ENCODE data around the gene ATAD3C.
"Not testable (repeated sequence)": the region's sequence is repeated elsewhere in the genome, so short reads cannot be mapped to it uniquely, and the experiment has no call there.

Gene ATAD3C

DNA sequence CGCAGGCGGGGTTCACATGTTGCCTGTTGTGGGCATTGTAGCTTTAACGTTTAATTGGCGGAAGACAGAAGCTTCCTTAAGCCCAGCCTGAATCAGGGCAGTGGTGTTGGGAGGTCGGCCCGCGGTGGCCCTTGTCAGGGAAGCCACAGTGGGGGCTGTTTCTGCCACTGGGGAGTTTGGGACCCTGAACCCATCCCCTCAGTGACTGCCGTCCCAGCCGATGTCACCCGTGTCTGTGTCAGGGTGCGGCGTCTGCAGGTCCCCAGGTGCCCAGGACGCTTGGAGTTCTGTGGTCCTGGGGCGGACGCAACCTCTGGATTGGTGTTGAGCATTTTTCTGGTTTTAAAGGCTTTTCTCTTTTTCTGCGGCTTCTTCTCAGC lies 31.0 kb downstream of the ATAD3C start:
- not testable (repeated sequence) for DNase-seq

GRCh38 chr1:1481811-1482210 lies 32.3 kb downstream of the ATAD3C start:
- DNase-seq: not testable (repeated sequence)

GRCh38 chr1:1482856-1483255 lies 33.4 kb downstream of the ATAD3C start:
- no peak for DNase-seq

- DNase-seq: no peak
Observed at GRCh38 chr1:1483714-1484113, 34.2 kb downstream of the ATAD3C start.

DNA sequence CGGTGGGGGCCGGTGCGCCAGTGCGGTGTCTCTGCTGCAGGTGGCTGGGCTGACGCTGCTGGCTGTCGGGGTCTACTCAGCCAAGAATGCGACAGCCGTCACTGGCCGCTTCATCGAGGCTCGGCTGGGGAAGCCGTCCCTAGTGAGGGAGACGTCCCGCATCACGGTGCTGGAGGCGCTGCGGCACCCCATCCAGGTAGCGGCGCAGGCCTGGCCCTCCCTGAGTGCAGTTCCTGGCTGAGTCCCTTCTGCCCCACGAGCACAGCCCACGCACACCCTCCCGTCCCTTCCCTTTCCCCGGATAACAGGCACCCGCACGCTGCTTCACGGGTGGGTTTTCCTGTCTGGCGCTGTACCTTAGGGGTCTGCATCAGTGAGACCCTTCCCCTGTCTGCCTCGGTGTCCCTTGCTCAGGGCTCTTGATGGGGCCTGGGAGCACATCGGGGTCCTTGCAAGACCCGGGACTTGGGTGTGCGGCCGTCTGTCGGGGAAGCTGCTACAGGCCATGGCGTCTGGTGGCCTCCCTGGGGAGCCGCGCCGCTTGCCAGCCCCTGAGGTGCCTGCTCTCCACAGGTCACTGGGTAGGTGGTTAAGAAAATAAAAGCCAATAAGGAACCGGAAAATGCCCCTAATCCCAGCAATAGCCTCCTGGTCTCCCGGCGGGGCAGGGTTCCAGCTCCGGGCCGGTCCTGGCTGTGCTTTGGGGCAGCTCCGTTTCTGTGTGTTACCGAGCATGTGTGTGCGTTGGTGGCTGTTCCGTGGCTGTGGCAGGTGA lies 35.7 kb downstream of the ATAD3C start:
- not testable (repeated sequence) for DNase-seq

DNA sequence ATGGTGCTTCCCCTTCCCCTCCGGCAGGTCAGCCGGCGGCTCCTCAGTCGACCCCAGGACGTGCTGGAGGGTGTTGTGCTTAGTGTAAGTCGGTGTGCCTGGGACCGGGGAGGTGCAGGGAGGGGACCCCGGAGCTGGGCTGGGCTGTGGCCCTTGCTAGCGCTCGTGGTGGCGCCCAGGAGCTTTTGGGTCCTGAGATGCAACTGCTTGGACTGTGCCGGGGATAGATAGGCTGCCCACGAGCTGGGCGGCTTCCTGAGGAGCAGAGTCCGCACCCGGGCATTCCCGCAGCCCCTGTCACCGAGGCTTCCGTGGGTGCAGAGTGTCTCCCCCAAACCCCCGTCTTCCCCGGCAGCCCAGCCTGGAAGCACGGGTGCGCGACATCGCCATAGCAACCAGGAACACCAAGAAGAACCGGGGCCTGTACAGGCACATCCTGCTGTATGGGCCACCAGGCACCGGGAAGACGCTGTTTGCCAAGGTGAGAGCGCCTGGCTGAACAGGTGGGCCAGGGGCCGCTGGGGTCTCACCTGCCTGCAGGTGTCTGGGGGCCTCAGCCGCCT lies 36.3 kb downstream of the ATAD3C start:
- DNase-seq: not testable (repeated sequence)

DNA sequence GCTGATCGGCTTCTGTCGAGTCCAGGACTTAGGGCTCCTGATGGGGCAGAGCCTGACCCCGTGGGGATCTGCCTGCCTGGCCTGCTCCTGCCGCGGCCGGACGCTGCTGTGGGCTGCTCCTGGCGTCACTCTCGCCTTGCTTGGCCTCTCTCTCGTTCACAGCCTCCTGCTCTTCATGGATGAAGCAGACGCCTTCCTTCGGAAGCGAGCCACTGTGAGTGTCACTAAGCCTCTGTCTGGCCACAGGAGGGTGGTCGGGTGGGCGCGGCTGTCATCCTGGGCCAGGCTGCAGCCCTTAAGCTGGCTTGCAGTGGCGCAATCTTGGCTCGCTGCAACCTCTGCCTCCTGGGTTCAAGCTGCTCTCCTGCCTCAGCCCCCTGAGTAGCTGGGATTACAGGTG lies 38.2 kb downstream of the ATAD3C start:
- no peak for DNase-seq

- no peak for DNase-seq
Observed at GRCh38 chr1:1489231-1489630, 39.7 kb downstream of the ATAD3C start.

- no peak for DNase-seq
Observed at GRCh38 chr1:1489861-1490260, 40.4 kb downstream of the ATAD3C start.

DNA sequence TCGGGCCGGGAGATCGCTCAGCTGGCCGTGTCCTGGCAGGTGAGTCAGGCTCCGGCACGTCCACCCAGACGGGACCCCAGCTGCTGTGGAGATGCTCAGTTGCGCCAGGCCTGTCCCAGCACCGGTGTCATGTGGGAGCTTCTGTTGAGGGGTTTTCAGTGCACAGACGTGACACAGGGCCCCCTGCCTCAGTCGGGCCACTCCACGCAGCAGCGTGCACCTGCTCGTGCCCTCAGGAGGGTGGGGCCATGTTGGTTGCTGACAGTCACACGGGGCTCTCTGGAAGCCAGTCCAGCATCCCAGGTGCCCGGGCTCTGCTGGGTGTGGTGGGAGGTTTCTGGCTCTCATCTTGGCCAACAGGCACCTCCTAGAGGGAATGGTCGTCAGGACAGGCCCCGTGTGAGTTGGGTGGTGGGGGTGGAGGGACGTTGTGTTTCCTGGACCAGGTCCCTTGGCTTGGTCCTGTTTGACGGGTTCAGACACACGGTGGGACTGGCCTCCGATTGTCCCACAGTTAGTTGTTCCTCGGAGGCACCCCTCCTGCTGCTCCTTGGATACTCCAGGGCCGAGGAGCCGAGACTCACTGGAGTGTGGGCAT lies 41.2 kb downstream of the ATAD3C start:
- no peak for DNase-seq

GRCh38 chr1:1491601-1492000 lies 42.1 kb downstream of the ATAD3C start:
- DNase-seq: no peak

DNA sequence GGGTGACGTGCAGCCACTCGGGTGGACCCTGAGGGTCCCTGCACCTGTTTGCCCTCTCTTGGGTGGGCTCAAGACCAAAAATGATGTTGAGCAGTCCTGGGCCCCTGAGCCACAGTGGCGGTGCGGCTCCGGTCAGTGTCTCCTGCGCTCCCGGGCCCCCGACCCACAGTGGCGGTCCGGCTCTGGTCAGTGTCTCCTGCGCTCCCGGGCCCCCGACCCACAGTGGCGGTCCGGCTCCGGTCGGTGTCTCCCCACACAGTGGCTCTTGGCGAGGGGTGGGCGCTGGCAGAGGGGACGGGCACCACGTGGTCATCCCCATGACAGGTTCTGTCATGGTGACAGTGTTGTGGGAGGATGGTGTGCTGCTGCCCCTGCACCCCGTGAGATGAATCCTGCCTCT lies 44.8 kb downstream of the ATAD3C start:
- not testable (repeated sequence) for DNase-seq

GRCh38 chr1:1495461-1495975 lies 46.0 kb downstream of the ATAD3C start:
- DNase-seq: not testable (repeated sequence)

DNA sequence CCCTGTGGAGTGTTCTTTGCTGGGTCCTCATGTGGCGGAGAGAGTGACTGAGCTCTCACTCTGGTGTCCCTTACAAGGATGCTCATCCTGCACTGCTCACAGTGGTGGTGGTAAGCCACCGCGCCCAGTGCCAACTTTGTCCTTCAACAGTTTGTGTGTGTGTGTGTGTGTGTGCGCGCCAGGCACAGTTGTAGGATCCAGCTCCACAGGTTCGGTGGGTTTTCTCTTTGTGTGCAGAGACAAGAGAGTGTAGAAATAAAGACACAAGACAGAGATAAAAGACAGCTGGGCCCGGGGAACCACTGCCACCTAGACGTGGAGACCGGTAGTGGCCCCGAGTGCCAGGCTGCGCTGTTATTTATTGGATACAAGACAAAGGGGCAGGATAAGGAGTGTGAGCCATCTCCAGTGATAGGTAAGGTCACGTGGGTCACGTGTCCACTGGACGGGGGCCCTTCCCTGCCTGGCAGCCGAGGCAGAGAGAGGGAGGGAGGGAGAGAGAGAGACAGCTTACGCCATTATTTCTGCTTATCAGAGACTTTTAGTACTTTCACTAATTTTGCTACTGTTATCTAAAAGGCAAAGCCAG lies 55.4 kb downstream of the ATAD3C start:
- peak; percentile 72 for DNase-seq

- DNase-seq: peak; percentile 38
Observed at GRCh38 chr1:1505366-1505798, 55.9 kb downstream of the ATAD3C start.

- not testable (repeated sequence) for DNase-seq
Observed at GRCh38 chr1:1505801-1506200, 56.3 kb downstream of the ATAD3C start.

DNA sequence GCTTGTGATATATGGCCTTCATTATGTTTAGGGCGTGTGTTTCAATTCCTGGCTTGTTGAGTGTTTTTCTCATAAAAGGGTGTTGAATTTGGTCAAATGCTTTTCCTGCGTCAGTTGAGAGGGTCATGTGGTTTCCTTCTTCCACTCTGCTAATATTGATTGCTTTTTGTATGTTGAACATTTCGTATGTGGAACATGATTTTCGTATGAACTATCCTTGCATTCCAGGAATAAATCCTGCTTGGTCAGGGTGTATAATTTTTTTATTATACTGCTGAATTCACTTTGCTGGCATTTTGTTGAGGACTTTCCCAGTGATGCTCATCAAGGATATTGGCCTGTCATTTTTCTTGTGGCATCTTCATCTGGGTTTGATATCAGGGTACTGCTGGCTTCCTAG lies 57.8 kb downstream of the ATAD3C start:
- DNase-seq: no peak

- DNase-seq: not testable (repeated sequence)
Observed at GRCh38 chr1:1508775-1509464, 59.4 kb downstream of the ATAD3C start.

DNA sequence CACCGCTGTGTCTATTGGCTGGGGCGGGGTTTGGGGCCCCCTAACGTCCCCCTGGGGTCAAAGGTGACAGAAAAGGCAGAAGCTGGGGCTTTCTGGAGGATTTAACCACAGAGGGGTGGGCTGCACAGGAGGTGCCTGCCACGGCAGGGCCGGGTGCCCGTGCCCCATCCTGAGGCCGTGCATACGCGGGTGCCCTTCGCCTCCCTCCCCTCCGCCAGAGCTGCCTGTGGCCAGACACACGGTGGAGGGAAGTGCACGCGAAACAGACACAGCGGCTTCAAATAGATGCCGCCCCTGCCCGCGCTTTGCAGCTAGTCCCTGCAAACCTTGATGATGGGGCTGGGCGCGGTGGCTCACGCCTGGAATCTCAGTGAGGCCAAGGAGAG lies 60.0 kb downstream of the ATAD3C start:
- not testable (repeated sequence) for DNase-seq

GRCh38 chr1:1510912-1511532 lies 61.5 kb downstream of the ATAD3C start:
- peak; percentile 30 for DNase-seq

DNA sequence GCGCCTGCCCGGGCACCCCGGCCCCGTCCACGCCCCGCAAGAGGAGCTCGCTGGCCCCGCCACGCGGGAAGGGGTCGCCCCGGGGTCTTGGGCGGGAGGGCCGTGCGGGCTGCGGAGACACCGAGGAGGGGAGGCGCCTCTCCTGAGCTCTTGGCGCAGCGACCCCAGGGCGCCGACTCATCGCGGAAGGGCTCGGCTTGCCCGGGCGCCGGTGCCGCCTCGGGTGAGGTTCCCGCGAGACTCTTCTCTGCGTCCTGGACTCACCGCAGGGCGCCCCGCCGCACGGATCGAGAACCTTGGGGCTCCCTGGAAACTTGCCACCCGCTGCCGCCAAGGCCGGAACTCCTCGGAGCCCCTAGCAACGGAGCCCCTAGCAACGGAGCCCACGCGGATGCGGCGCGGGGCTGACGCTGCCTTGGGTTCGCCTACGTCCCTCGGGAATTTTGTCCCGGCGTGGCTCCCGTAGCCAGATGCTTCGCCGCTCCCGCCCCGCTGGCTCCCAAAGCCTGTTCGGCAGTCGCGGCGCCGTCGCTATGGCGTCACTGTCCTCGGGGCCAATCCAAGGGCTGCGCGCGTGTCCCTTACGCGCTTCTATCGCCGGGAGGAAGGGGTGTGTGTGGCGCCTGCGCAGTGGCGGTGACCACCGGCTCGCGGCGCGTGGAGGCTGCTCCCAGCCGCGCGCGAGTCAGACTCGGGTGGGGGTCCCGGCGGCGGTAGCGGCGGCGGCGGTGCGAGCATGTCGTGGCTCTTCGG lies 62.2 kb downstream of the ATAD3C start, which contains the start of gene ATAD3A:
Gene ATAD3A (plus strand): TSS at position 630 of the 753 bp plus-strand sequence. CDS start 107 bp downstream, at position 737.
- peak; percentile 97 for DNase-seq

DNA sequence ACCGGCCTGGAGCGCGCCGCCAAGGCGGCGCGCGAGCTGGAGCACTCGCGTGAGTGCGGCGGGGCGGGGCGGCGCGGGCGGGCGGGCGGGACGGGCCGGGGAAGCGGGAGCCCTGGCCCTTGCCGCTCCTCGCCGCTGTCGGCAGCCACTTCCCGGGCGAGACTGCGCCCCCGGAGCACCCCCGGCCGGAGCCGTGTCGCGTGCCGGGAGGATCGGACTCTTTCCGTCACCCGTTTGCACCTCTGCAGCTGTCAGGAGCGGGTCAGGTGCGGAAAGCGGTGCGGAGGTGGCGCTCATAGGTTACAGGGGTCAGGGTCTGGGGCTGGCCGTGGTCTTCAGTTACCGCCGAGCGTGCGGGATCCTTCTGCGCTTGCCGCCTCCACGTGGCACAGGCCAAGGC lies 62.9 kb downstream of the ATAD3C start:
- not testable (repeated sequence) for DNase-seq
